Activated T-helper 2 cell treated with anti-CD3 and anti-CD28 coated beads, Interferon-gamma antibody, Interleukin-2, Interleukin-4, amounts not matched to agents 10 μg/mL and 5 μg/mL and 100 μg/mL, durations not matched to agents 14 hours and 24 hours and 36 hours (primary cell): ENCODE data around the gene TUFT1. TPM values are rescaled to one million over a fixed set of nuclear protein-coding genes. Genes with fewer than 3 reads are reported as not detected.
"Not testable (repeated sequence)": the region's sequence is repeated elsewhere in the genome, so short reads cannot be mapped to it uniquely, and the experiment has no call there.

Source experiments
- DNase-seq: peaks from one replicate; pipeline ENCODE4 v3.0.0; 2021; ENCODE audit warnings: low spot score
- H3K27ac Mint-ChIP-seq: one replicate; pipeline ENCODE4 v1.8.0; 2021; ENCODE audit warnings: mixed read lengths
- H3K27me3 Mint-ChIP-seq: one replicate; pipeline ENCODE4 v1.8.0; 2021; ENCODE audit warnings: low read depth, mixed read lengths
- H3K36me3 Mint-ChIP-seq: one replicate; pipeline ENCODE4 v1.8.0; 2021; ENCODE audit warnings: low read depth, mixed read lengths
- H3K4me1 Mint-ChIP-seq: one replicate; pipeline ENCODE4 v1.8.0; 2021; ENCODE audit warnings: low read depth, mixed read lengths
- H3K4me3 Mint-ChIP-seq: one replicate; pipeline ENCODE4 v1.8.0; 2021; ENCODE audit warnings: low read depth, mild to moderate bottlenecking, moderate library complexity, mixed read lengths
- H3K9me3 Mint-ChIP-seq: one replicate; pipeline ENCODE4 v1.8.0; 2021; ENCODE audit warnings: mixed read lengths
- intact Hi-C: fragments of 100-400 bp; cut with micrococcal nuclease; formaldehyde crosslinking; loops from one replicate; pipeline ENCODE4 v1.15.1; 2023
- total RNA-seq: library from RNA; stranded (reverse); gene quantifications from 2 replicates; pipeline ENCODE4 v1.2.3, GENCODE V29; 2022

The TUFT1 gene
- total RNA-seq, 1 donor from 2014 or later: 2.6 TPM

DNA sequence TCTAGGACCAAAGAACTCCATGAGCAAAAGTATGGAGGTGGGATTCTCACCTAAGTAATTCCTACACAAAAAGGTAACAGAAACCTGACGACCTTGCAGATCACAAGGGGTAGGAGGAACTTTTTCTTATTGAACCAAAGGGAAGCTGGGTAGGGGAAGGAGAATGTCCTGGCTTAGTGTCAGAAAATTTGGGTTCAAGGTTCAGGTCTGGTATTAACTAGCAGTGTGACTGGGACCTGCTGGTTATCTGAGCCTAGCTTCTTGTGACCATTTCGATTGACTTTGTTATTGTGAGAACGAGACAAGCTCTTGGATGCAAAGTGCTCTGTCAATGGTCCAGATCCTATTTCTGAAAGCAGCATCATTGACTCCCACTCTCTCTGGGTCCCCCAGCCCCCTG, 66.7 kb downstream of the TUFT1 start:
- DNase-seq: no peak
- Mint-ChIP-seq H3K36me3 (no peaks in the 10 kb centered on the region), H3K9me3 (no peaks in the 10 kb centered on the region), H3K27me3 (peaks cover 21% of the 10 kb centered on the region), H3K4me1 (peaks cover 8% of the 10 kb centered on the region), H3K4me3 (no peak overlapping the region), H3K27ac (no peak overlapping the region)
- intact Hi-C loops: no loop called here

DNA sequence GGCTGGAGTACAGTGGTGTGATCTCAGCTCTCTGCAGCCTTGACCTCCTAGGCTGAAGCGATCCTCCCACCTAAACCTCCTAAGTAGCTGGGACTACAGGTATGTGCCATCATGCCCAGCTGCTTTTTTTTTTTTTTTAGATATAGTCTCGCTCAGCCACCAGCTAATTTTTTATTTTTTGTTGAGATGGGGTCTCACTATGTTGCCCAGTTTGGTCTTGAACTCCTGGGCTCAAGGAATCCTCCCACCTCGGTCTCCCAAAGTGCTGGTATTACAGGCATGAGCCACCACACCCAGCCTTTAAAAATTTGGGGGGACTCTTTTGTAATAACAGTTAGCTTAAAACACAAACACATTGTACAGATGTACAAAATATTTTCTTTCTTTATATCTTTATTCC, 70.0 kb downstream of the TUFT1 start:
- intact Hi-C loops: no loop called here
- Mint-ChIP-seq H3K36me3 (peaks cover 12% of the 10 kb centered on the region), H3K4me1 (peaks cover 22% of the 10 kb centered on the region), H3K27me3 (peaks cover 14% of the 10 kb centered on the region), H3K9me3 (no peaks in the 10 kb centered on the region), H3K27ac (no peak overlapping the region), H3K4me3 (no peak overlapping the region)
- no peak for DNase-seq

DNA sequence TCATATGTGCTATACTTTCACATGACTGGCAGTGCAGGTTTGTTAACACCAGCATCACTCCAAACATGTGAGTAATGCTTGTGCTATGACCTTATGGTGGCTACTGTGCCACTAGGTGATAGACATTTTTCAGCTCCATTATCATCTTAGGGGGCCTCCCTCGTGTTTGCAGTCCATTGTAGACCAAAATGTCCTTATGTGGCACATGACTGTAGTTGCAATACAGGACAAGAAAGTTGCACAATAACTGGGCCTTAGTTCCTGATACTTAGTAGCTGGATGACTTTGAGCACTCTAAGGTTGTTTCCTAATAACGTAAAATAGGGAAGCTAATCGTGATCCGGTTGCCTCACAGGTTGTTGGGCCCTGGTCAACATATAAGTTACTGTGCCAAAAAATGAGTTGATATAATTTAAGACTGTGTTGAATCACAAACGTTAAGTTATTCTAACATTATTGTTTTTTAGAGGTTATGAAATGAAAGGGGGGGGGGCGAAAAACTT, 71.2 kb downstream of the TUFT1 start:
- intact Hi-C loops: no loop called here
- H3K4me3 Mint-ChIP-seq: peak overlapping the region; percentile 74
- peak overlapping the region; percentile 64 for H3K27ac Mint-ChIP-seq
- peaks cover 9% of the 10 kb centered on the region for H3K27me3 Mint-ChIP-seq
- peaks cover 15% of the 10 kb centered on the region for H3K36me3 Mint-ChIP-seq
- peaks cover 32% of the 10 kb centered on the region for H3K4me1 Mint-ChIP-seq
- no peak for DNase-seq
- H3K9me3 Mint-ChIP-seq: no peaks in the 10 kb centered on the region

DNA sequence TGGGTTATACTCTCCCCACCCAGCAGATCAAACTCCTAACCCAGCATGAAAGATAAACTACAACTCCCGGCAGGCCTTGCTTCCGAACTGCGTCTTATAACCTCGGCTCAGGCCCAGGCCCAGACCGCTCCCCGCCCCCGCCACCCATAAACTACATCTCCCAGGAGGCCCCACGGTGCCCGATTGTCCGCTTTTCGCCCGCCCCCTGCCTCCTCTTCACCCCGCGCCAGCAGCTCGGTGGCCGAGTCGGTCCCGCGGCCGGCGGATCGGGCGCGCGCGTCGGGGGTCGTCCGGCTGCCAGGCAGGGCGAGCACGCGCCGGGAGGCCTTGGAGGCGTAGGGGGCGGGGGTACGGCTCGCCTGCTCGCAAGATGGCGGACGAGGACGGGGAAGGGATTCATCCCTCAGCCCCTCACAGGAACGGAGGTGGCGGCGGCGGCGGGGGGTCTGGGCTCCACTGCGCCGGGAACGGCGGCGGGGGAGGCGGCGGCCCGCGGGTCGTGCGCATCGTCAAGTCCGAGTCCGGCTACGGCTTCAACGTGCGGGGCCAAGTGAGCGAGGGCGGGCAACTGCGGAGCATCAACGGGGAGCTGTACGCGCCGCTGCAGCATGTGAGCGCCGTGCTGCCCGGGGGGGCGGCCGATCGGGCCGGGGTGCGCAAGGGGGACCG, 71.9 kb downstream of the TUFT1 start, which contains the start of gene SNX27:
Gene SNX27, plus strand, starts transcription at position 219 of the 669 bp plus-strand sequence. Its CDS starts 152 bp downstream, at position 371.
- H3K4me3 Mint-ChIP-seq: peak within 1 kb of the TSS; percentile 100
- peak; percentile 81 for DNase-seq
- intact Hi-C loops: no loop called here
- peaks cover 15% of the 10 kb centered on the region for H3K36me3 Mint-ChIP-seq
- H3K27me3 Mint-ChIP-seq: peaks cover 7% of the 10 kb centered on the region
- H3K4me1 Mint-ChIP-seq: peaks cover 33% of the 10 kb centered on the region
- H3K27ac Mint-ChIP-seq: peak within 1 kb of the TSS; percentile 97
- H3K9me3 Mint-ChIP-seq: no peaks in the 10 kb centered on the region

DNA sequence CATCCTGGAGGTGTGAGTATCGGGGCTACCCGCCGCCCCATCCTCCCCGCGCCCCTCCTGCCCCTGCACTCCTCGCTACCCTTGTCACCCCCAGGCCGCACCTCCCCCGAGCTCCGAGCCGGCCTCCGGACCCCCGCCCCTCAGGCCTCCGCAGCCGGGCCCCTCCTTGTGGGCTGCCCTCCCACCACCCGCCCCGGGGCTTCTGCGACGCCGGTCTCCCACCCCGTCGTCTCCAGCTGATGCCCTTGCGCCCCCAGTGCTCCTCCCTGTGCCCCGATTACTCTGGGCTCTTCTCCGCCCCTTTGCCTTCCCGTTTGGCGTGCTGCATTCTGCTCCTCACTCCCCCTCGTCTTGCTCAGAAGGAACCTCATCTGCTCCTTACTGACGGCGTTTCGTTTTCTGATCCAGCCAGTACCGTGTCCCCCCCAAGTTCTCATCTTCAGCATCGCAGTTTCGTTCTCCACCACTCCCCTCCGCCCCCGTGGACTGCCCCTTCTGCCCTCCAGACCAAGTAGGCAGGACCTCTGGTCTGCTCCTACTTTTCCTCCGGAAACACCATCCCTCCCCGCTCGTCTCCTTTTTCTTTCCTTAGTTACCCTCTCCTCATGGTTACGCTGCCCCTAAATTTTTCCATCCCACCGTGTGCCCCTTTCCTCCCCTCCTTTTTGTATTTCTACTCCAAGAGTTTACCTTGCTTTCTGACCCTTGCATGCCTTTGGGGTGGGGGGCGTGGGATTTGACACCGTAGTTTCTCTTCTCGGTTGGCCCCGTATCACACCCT, 72.6 kb downstream of the TUFT1 start:
- H3K4me1 Mint-ChIP-seq: peaks cover 33% of the 10 kb centered on the region
- H3K27ac Mint-ChIP-seq: peak overlapping the region; percentile 97
- peak; percentile 14 for DNase-seq
- H3K27me3 Mint-ChIP-seq: peaks cover 4% of the 10 kb centered on the region
- H3K9me3 Mint-ChIP-seq: no peaks in the 10 kb centered on the region
- H3K4me3 Mint-ChIP-seq: peak overlapping the region; percentile 100
- H3K36me3 Mint-ChIP-seq: peaks cover 15% of the 10 kb centered on the region
- intact Hi-C loops: no loop called here

DNA sequence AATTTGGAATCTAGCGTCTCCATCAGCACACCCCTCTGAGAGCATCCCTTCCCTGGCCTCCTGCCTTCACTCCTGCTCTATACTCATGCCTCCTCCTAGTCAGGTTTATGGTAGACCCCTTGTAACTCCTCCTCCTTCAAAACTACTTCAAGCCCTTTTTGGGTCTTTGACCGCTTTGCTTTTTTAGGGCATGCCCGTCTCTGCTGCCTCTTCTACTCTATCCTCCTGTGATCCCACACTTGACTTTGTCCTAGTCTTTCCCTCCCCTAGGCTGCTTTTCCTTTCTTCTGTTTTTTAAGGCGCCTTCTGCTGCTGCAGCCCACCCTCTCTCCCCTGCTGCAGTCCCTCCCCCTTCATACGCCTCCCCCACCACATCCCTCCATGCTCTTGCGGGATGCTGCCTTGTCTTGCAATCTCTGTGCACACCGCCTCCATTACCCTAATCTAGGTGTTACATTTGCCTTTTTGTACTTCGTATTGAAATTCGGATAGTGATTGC, 73.2 kb downstream of the TUFT1 start:
- Mint-ChIP-seq H3K36me3 (peaks cover 16% of the 10 kb centered on the region), H3K4me1 (peaks cover 34% of the 10 kb centered on the region), H3K9me3 (no peaks in the 10 kb centered on the region), H3K4me3 (peak overlapping the region; percentile 100), H3K27ac (peak overlapping the region; percentile 97), H3K27me3 (peaks cover under 1% of the 10 kb centered on the region)
- intact Hi-C loops: no loop called here
- no peak for DNase-seq

DNA sequence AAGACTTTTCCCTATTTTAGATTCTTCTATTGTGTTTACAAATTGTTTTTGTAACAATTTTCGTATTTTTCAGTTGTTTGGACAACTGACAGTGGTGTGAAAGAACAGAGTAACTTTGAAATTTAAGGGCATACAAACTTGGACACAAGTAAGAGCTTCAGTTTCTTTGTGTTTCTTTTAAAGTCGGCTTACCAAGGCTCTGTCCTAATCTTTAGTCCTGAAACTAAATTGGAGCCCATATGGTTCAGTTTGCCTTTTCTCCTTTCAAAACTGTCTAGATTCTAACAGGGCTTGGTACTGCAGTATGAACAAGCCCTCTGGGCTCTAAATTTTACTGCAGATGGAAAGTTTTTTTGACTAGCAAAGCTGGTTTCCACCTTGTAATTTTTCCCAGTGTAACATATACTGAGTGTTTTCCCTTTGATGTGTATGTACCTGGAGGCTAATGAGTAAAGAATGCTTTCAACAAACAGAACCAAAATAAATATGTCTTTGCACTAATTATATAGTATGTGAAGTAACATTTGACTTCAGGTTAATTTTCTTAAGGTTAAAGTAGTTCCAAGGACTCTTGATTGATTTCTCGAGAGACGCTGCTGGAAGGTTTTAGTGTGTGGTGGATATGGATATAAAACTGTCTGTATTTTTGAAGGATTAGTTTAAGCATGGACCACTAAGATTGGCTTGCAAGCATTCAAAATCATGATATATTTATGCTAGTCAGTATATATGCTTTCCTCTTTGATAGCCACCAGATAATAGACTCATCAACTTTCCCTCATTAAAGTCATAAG, 75.8 kb downstream of the TUFT1 start:
- intact Hi-C loops: no loop called here
- Mint-ChIP-seq H3K36me3 (peaks cover 19% of the 10 kb centered on the region), H3K27me3 (no peaks in the 10 kb centered on the region), H3K4me3 (no peak overlapping the region), H3K4me1 (peaks cover 42% of the 10 kb centered on the region), H3K27ac (no peak overlapping the region), H3K9me3 (no peaks in the 10 kb centered on the region)
- DNase-seq: no peak

DNA sequence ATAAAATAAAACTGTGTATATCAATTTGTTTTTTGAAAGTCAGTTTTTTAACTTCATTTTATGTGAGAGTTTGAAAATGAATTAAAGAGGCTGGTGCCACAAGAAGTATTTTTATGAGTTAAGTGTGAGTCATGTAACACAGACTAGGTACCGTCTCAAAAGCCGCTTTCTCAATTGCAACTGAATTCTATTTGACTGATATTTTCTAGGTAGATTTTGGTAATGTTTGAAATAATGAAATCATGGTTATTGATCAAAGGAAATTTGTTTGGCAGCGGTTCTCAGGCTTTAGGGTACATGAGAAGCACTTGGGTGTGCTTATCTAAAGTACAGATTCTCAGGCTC, 76.4 kb downstream of the TUFT1 start:
- no peaks in the 10 kb centered on the region for H3K9me3 Mint-ChIP-seq
- peaks cover 22% of the 10 kb centered on the region for H3K36me3 Mint-ChIP-seq
- intact Hi-C loops: no loop called here
- H3K27me3 Mint-ChIP-seq: no peaks in the 10 kb centered on the region
- peaks cover 42% of the 10 kb centered on the region for H3K4me1 Mint-ChIP-seq
- no peak overlapping the region for H3K27ac Mint-ChIP-seq
- no peak overlapping the region for H3K4me3 Mint-ChIP-seq
- no peak for DNase-seq

DNA sequence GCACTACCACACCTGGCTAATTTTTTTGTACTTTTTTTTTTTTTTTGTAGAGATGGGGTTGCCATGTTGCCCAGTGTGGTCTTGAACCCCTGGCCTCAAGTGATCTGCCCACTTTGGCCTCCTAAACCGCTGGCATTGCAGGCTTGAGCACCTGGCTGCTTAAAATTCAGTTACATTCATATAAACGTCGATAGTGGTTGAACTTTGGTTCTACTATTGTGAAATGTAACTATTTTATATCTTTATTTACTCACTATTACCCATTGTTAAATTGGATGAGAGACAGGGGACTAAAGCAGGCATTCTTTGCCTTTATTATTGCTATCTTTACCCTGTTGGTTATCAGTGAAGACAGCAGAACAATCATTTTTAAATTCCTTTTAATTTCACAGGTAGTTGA, 77.9 kb downstream of the TUFT1 start:
- peaks cover 17% of the 10 kb centered on the region for H3K36me3 Mint-ChIP-seq
- intact Hi-C loops: no loop called here
- H3K4me1 Mint-ChIP-seq: peaks cover 40% of the 10 kb centered on the region
- H3K4me3 Mint-ChIP-seq: no peak overlapping the region
- no peak overlapping the region for H3K27ac Mint-ChIP-seq
- no peak for DNase-seq
- H3K27me3 Mint-ChIP-seq: no peaks in the 10 kb centered on the region
- no peaks in the 10 kb centered on the region for H3K9me3 Mint-ChIP-seq

DNA sequence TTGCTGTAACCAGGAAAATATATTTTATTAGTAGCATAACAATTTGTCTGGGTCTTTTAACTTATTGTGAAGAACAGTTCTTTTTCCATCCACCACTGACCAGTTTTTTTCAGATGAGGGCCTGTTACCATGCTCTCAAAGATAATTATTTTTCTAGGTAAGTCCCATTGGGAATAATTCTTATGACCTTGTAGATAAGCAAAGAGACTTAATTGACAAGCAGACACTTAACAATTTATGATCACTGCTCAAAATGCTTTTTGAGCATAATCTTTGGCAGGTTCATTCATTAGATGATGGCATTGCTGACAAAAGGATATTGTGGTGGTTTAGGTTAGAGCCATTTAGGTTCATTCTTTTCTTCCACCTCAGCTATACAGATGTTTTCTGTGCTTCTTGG, 78.4 kb downstream of the TUFT1 start:
- Mint-ChIP-seq H3K4me1 (peaks cover 36% of the 10 kb centered on the region), H3K27me3 (no peaks in the 10 kb centered on the region), H3K9me3 (no peaks in the 10 kb centered on the region), H3K4me3 (no peak overlapping the region), H3K36me3 (peaks cover 14% of the 10 kb centered on the region), H3K27ac (no peak overlapping the region)
- no peak for DNase-seq
- intact Hi-C loops: no loop called here

DNA sequence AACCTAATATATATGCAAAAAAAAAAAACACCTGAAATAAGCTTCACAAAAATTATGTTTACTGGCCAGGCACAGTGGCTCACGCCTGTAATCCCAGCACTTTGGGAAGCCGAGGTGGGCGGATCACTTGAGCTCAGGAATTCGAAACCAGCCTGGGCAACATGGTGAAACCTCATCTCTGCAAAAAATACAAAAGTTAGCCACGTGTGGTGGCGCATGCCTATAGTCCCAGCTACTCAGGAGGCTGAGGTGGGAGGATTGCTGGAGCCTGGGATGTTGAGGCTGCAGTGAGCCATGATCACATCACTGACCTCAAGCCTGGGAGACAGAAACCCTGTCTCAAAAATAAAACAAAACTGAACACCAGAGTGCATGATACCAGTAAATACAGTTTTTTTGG, 78.9 kb downstream of the TUFT1 start:
- intact Hi-C loops, H3K4me3 Mint-ChIP-seq, DNase-seq, H3K27ac Mint-ChIP-seq, H3K9me3 Mint-ChIP-seq, H3K27me3 Mint-ChIP-seq: not testable (repeated sequence)
- H3K36me3 Mint-ChIP-seq: peaks cover 12% of the 10 kb centered on the region
- peaks cover 31% of the 10 kb centered on the region for H3K4me1 Mint-ChIP-seq

DNA sequence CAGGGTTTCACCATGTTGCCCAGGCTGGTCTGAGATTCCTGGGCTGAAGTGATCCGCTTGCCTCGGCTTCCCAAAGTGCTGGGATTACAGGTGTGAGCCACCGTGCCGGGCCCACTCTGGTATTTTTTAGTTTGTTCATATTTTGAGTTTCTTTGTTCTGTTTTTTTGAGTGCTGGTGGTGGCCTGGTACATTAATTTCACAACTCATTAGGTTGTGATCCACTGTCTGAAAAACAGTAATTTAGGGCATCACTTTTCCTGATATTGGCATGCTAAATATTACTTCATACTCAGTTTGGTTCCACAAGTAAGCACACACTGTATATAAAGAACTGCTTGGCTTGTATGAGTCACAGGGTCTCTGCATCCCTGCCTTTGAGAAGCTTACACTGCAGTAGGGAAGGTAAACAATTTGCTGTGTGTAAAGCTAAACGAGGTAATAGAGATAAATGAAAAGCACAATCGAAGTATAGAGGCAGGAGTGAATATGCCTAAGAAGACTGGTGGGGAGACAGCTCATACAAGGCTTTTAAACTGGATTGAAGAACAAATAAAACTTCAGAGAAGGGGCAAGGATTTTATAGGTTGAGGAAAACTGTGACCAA, 79.5 kb downstream of the TUFT1 start:
- Mint-ChIP-seq H3K9me3 (no peaks in the 10 kb centered on the region), H3K4me1 (peaks cover 30% of the 10 kb centered on the region), H3K27ac (no peak overlapping the region), H3K27me3 (no peaks in the 10 kb centered on the region), H3K36me3 (peaks cover 12% of the 10 kb centered on the region), H3K4me3 (no peak overlapping the region)
- DNase-seq: no peak
- intact Hi-C loops: no loop called here
